ENCODE data around the gene NFATC1.

- no peak for TF ChIP-seq CTCF (IDR thresholded peaks at IDR 0.05; ENCODE audit: low read depth, low read length, poor library complexity, severe bottlenecking)
- no peak for TF ChIP-seq EZH2phosphoT487 (IDR thresholded peaks at IDR 0.05; ENCODE audit: borderline replicate concordance, low read length)
Observed at GRCh38 chr18:79501006-79501405, 105.3 kb downstream of the NFATC1 start.
